Activated CD8-positive, alpha-beta T cell treated with anti-CD3 and anti-CD28 coated beads, Interleukin-2, amount 10 ng/mL, durations not matched to agents 7 days and 5 days (primary cell): ENCODE results near the gene SPON2. TPM values are rescaled to one million over a fixed set of nuclear protein-coding genes. Genes with fewer than 3 reads are reported as not detected.

Source experiments
- ATAC-seq: fragments of 150-1000 bp; cut with Tn5 transposase; one replicate; pipeline ENCODE4 v1.10.0; 2021; ENCODE audit warnings: moderate library complexity
- CTCF ChIA-PET: fragments of 350-600 bp; sonication (Branson Sonifier 250); formaldehyde crosslinking; loops from one replicate; lab custom pipeline; 2021; ENCODE audit warnings: antibody characterized with exemption; lab: Charles Lee
- POLR2A ChIA-PET: fragments of 350-600 bp; sonication (Branson Sonifier 250); formaldehyde crosslinking; loops from one replicate; lab custom pipeline; 2021; ENCODE audit warnings: antibody characterized with exemption; lab: Charles Lee
- DNase-seq: peaks from one replicate; pipeline ENCODE4 v3.0.0-alpha.2; 2020
- H3K27ac Mint-ChIP-seq: one replicate; pipeline ENCODE4 v1.8.0; 2021; ENCODE audit warnings: mild to moderate bottlenecking, mixed read lengths
- H3K27me3 Mint-ChIP-seq: one replicate; pipeline ENCODE4 v1.8.0; 2021; ENCODE audit warnings: low read depth, mixed read lengths
- H3K36me3 Mint-ChIP-seq: one replicate; pipeline ENCODE4 v1.8.0; 2021; ENCODE audit warnings: low read depth, mixed read lengths
- H3K4me1 Mint-ChIP-seq: one replicate; pipeline ENCODE4 v1.8.0; 2021; ENCODE audit warnings: low read depth, mixed read lengths
- H3K4me3 Mint-ChIP-seq: one replicate; pipeline ENCODE4 v1.8.0; 2021; ENCODE audit warnings: mild to moderate bottlenecking, mixed read lengths
- H3K9me3 Mint-ChIP-seq: one replicate; pipeline ENCODE4 v1.8.0; 2022; ENCODE audit warnings: mixed read lengths; ENCODE audit not compliant: insufficient read depth
- total RNA-seq, 2 experiments: library from RNA; stranded (reverse); gene quantifications; one replicate each; pipeline ENCODE4 v1.2.3, GENCODE V29; 2021

The SPON2 gene
- total RNA-seq, 2 experiments from 2014 or later, result 14.7 to 14.9 TPM

GRCh38 chr4:1192493-1193205, 20.3 kb upstream of the SPON2 start:
- Mint-ChIP-seq H3K36me3 (peaks cover 24% of the 10 kb centered on the region), H3K27ac (no peak overlapping the region)
- ATAC-seq, result no peak

GRCh38 chr4:1192091-1192492, 19.7 kb upstream of the SPON2 start:
- Mint-ChIP-seq H3K27me3 (no peaks in the 10 kb centered on the region), H3K9me3 (peaks cover 3% of the 10 kb centered on the region), H3K4me3 (no peak overlapping the region), H3K4me1 (peaks cover 10% of the 10 kb centered on the region), H3K36me3 (peaks cover 20% of the 10 kb centered on the region), H3K27ac (no peak overlapping the region)
- ATAC-seq, result no peak
- DNase-seq, result no peak
- CTCF ChIA-PET, result interaction anchor here (0.7 kb wide), 1 partner anchor 8 kb away, joined by 3 read pairs; no protein-coding TSS in a partner anchor
- POLR2A ChIA-PET, result interaction anchor here (0.8 to 1.6 kb wide), 3 partner anchors 9 to 24 kb away, joined by 3 to 11 read pairs (median 3); no protein-coding TSS in a partner anchor

More at GRCh38 chr4:1192493-1193205, 20.3 kb upstream of the SPON2 start:
- ChIA-PET POLR2A (interaction anchor here (0.8 to 1.6 kb wide), 3 partner anchors 9 to 25 kb away, joined by 3 to 11 read pairs (median 3); no protein-coding TSS in a partner anchor), CTCF (no interaction called here)
- Mint-ChIP-seq H3K9me3 (peaks cover 3% of the 10 kb centered on the region), H3K27me3 (no peaks in the 10 kb centered on the region), H3K4me1 (peaks cover 8% of the 10 kb centered on the region), H3K4me3 (no peak overlapping the region)
- DNase-seq, result no peak

GRCh38 chr4:1191621-1192020, 19.2 kb upstream of the SPON2 start:
- H3K4me1 Mint-ChIP-seq, result peaks cover 14% of the 10 kb centered on the region
- no peak overlapping the region for H3K27ac Mint-ChIP-seq
- DNase-seq, result no peak
- CTCF ChIA-PET, result interaction anchor here (0.7 kb wide), 1 partner anchor 9 kb away, joined by 3 read pairs; no protein-coding TSS in a partner anchor
- POLR2A ChIA-PET, result interaction anchor here (1.0 to 1.6 kb wide), 2 partner anchors 10 to 16 kb away, joined by 3 to 11 read pairs; no protein-coding TSS in a partner anchor
- no peak for ATAC-seq
- H3K36me3 Mint-ChIP-seq, result peaks cover 17% of the 10 kb centered on the region
- H3K9me3 Mint-ChIP-seq, result peaks cover 3% of the 10 kb centered on the region
- no peak overlapping the region for H3K4me3 Mint-ChIP-seq
- H3K27me3 Mint-ChIP-seq, result no peaks in the 10 kb centered on the region

- no peaks in the 10 kb centered on the region for H3K27me3 Mint-ChIP-seq
- peaks cover 15% of the 10 kb centered on the region for H3K36me3 Mint-ChIP-seq
- DNase-seq (peak; percentile 70), ATAC-seq (peak; percentile 96)
- peaks cover 9% of the 10 kb centered on the region for H3K9me3 Mint-ChIP-seq
- ChIA-PET CTCF (interaction anchor here (1.0 to 1.5 kb wide), 5 partner anchors 16 to 81 kb away, joined by 3 to 6 read pairs (median 3); no protein-coding TSS in a partner anchor), POLR2A (interaction anchor here (1.1 to 1.5 kb wide), 3 partner anchors 13 to 20 kb away, joined by 3 to 5 read pairs (median 4); no protein-coding TSS in a partner anchor)
- peak overlapping the region; percentile 22 for H3K27ac Mint-ChIP-seq
- no peak overlapping the region for H3K4me3 Mint-ChIP-seq
- H3K4me1 Mint-ChIP-seq, result peaks cover 37% of the 10 kb centered on the region
Measured at GRCh38 chr4:1187182-1187581, 14.8 kb upstream of the SPON2 start.

GRCh38 chr4:1183985-1184773, 11.8 kb upstream of the SPON2 start:
- Mint-ChIP-seq H3K4me1 (peaks cover 40% of the 10 kb centered on the region), H3K27me3 (peaks cover 2% of the 10 kb centered on the region), H3K27ac (peak overlapping the region; percentile 79), H3K9me3 (peaks cover 31% of the 10 kb centered on the region), H3K4me3 (peak overlapping the region; percentile 61), H3K36me3 (peaks cover 35% of the 10 kb centered on the region)
- peak; percentile 31 for ATAC-seq
- CTCF ChIA-PET, result interaction anchor here (0.6 to 2.4 kb wide), 8 partner anchors 13 to 84 kb away, joined by 3 to 14 read pairs (median 4); no protein-coding TSS in a partner anchor
- DNase-seq, result no peak
- POLR2A ChIA-PET, result interaction anchor here (0.6 to 1.0 kb wide), 3 partner anchors 16 to 369 kb away, joined by 3 to 5 read pairs (median 5); no protein-coding TSS in a partner anchor

GRCh38 chr4:1182313-1182712, 9.9 kb upstream of the SPON2 start:
- no peak overlapping the region for H3K4me3 Mint-ChIP-seq
- POLR2A ChIA-PET, result no interaction called here
- CTCF ChIA-PET, result interaction anchor here (1.6 kb wide), 1 partner anchor 86 kb away, joined by 3 read pairs; no protein-coding TSS in a partner anchor

GRCh38 chr4:1180663-1181062, 8.3 kb upstream of the SPON2 start:
- H3K4me3 Mint-ChIP-seq, result no peak overlapping the region
- H3K27me3 Mint-ChIP-seq, result peaks cover 2% of the 10 kb centered on the region
- no peak for ATAC-seq
- H3K27ac Mint-ChIP-seq, result no peak overlapping the region
- peaks cover 31% of the 10 kb centered on the region for H3K9me3 Mint-ChIP-seq
- peaks cover 35% of the 10 kb centered on the region for H3K4me1 Mint-ChIP-seq
- H3K36me3 Mint-ChIP-seq, result peaks cover 30% of the 10 kb centered on the region
- CTCF ChIA-PET, result interaction anchor here (1.1 to 1.2 kb wide), 2 partner anchors 13 to 87 kb away, joined by 3 to 4 read pairs; no protein-coding TSS in a partner anchor
- POLR2A ChIA-PET, result no interaction called here
- no peak for DNase-seq

More at GRCh38 chr4:1182313-1182712, 9.9 kb upstream of the SPON2 start:
- peaks cover 44% of the 10 kb centered on the region for H3K4me1 Mint-ChIP-seq
- ATAC-seq (no peak), DNase-seq (no peak)
- H3K27me3 Mint-ChIP-seq, result peaks cover 2% of the 10 kb centered on the region
- peaks cover 31% of the 10 kb centered on the region for H3K9me3 Mint-ChIP-seq
- H3K27ac Mint-ChIP-seq, result no peak overlapping the region
- H3K36me3 Mint-ChIP-seq, result peaks cover 30% of the 10 kb centered on the region

- CTCF ChIA-PET, result interaction anchor here (1.2 kb wide), 1 partner anchor 12 kb away, joined by 4 read pairs; no protein-coding TSS in a partner anchor
- DNase-seq (no peak), ATAC-seq (no peak)
- peaks cover 31% of the 10 kb centered on the region for H3K9me3 Mint-ChIP-seq
- POLR2A ChIA-PET, result no interaction called here
- H3K4me3 Mint-ChIP-seq, result no peak overlapping the region
- H3K4me1 Mint-ChIP-seq, result peaks cover 34% of the 10 kb centered on the region
- H3K27ac Mint-ChIP-seq, result no peak overlapping the region
- H3K27me3 Mint-ChIP-seq, result peaks cover 2% of the 10 kb centered on the region
- peaks cover 30% of the 10 kb centered on the region for H3K36me3 Mint-ChIP-seq
Measured at GRCh38 chr4:1179976-1180375, 7.6 kb upstream of the SPON2 start.

- ChIA-PET CTCF (interaction anchor here (1.0 kb wide), 1 partner anchor 24 kb away, joined by 3 read pairs; no protein-coding TSS in a partner anchor), POLR2A (no interaction called here)
- ATAC-seq, result no peak
- Mint-ChIP-seq H3K27ac (no peak overlapping the region), H3K27me3 (peaks cover 2% of the 10 kb centered on the region), H3K4me3 (no peak overlapping the region), H3K9me3 (peaks cover 31% of the 10 kb centered on the region), H3K36me3 (peaks cover 30% of the 10 kb centered on the region), H3K4me1 (peaks cover 29% of the 10 kb centered on the region)
- no peak for DNase-seq
Measured at GRCh38 chr4:1179089-1179441, 6.7 kb upstream of the SPON2 start.

- H3K4me1 Mint-ChIP-seq, result peaks cover 23% of the 10 kb centered on the region
- peaks cover 31% of the 10 kb centered on the region for H3K9me3 Mint-ChIP-seq
- peaks cover 7% of the 10 kb centered on the region for H3K27me3 Mint-ChIP-seq
- no peak overlapping the region for H3K4me3 Mint-ChIP-seq
- CTCF ChIA-PET, result interaction anchor here (1.0 kb wide), 1 partner anchor 25 kb away, joined by 3 read pairs; no protein-coding TSS in a partner anchor
- no peak for DNase-seq
- POLR2A ChIA-PET, result no interaction called here
- H3K27ac Mint-ChIP-seq, result peak overlapping the region; percentile 17
- no peak for ATAC-seq
- peaks cover 30% of the 10 kb centered on the region for H3K36me3 Mint-ChIP-seq
Measured at GRCh38 chr4:1178300-1179088, 6.1 kb upstream of the SPON2 start.
